Endodermal cell (in vitro differentiated cells): Measurements from ENCODE around the gene SYNE3. TPM values are rescaled to one million over a fixed set of nuclear protein-coding genes. Genes with fewer than 3 reads are reported as not detected.

Experiments used
- DNase-seq: peaks from one replicate; pipeline ENCODE4 v3.0.0-alpha.2; 2017
- H3K27ac ChIP-seq: 2 replicates; pipeline ENCODE4 v1.5.1; 2013; ENCODE audit warnings: mild to moderate bottlenecking, low read depth, low read length, moderate library complexity
- H3K27me3 ChIP-seq: 2 replicates; pipeline ENCODE4 v1.6.1; 2013; ENCODE audit warnings: mild to moderate bottlenecking, low read length, moderate library complexity; ENCODE audit not compliant: insufficient read depth, control insufficient read depth, poor library complexity, severe bottlenecking
- H3K36me3 ChIP-seq: 2 replicates; pipeline ENCODE4 v1.7.0; 2013; ENCODE audit warnings: mild to moderate bottlenecking, low read length, moderate library complexity; ENCODE audit not compliant: control insufficient read depth, insufficient read depth
- H3K4me1 ChIP-seq: one replicate; pipeline ENCODE4 v1.7.0; 2013; ENCODE audit warnings: low read length; ENCODE audit not compliant: control insufficient read depth, insufficient read depth
- H3K4me3 ChIP-seq: 2 replicates; pipeline ENCODE4 v1.5.1; 2013; ENCODE audit warnings: mild to moderate bottlenecking, low read length, moderate library complexity
- H3K9ac ChIP-seq: 2 replicates; pipeline ENCODE4 v1.6.1; 2013; ENCODE audit warnings: mild to moderate bottlenecking, low read length, moderate library complexity; ENCODE audit not compliant: poor library complexity, severe bottlenecking; ENCODE audit errors: extremely low read depth
- H3K9me3 ChIP-seq: 2 replicates; pipeline ENCODE4 v1.6.1; 2013; ENCODE audit warnings: mild to moderate bottlenecking, low read length, moderate library complexity; ENCODE audit not compliant: control insufficient read depth
- H3K27ac Mint-ChIP-seq: 2 replicates; pipeline ENCODE4 v1.8.0; 2020; ENCODE audit warnings: mixed read lengths
- H3K27me3 Mint-ChIP-seq: 2 replicates; pipeline ENCODE4 v1.8.0; 2021; ENCODE audit warnings: mild to moderate bottlenecking, mixed read lengths; ENCODE audit not compliant: insufficient read depth
- H3K36me3 Mint-ChIP-seq: 2 replicates; pipeline ENCODE4 v1.8.0; 2020; ENCODE audit warnings: low read depth, mixed read lengths
- H3K4me1 Mint-ChIP-seq: 2 replicates; pipeline ENCODE4 v1.8.0; 2020; ENCODE audit warnings: mixed read lengths
- H3K4me3 Mint-ChIP-seq: 2 replicates; pipeline ENCODE4 v1.8.0; 2020; ENCODE audit warnings: mild to moderate bottlenecking, moderate library complexity, mixed read lengths
- H3K9me3 Mint-ChIP-seq: 2 replicates; pipeline ENCODE4 v1.8.0; 2020; ENCODE audit warnings: mild to moderate bottlenecking, mixed read lengths
- CTCF ChIP-seq: fragments of 200-600 bp; sonication (generic); conservative IDR thresholded peaks from 2 replicates; pipeline ENCODE4 v1.5.0; 2021; ENCODE audit warnings: antibody characterized with exemption, mild to moderate bottlenecking
- WGBS, 2 experiments: methylation state at CpG; one replicate each; pipeline versions ENCODE4 v1.1.5 to v1.1.7; 2013; ENCODE audit warnings: missing lambda C conversion rate in 2 of 2, mixed read lengths in 1 of 2; ENCODE audit not compliant: insufficient coverage in 1 of 2, insufficient read length in 1 of 2; 5-methylcytosine and 5-hydroxymethylcytosine counted together
- total RNA-seq, 2 donors: library from RNA; stranded (reverse); fragmentation: NEBNext Ultra II Directional in 1 of 2; extraction: Animal tissue kit (Norgen Biotek cat#: 25700) in 1 of 2; gene quantifications; 2 replicates in 1 of 2; 3 replicates in 1 of 2; pipeline ENCODE4 v1.2.1, GENCODE V29; 2021

The SYNE3 gene
- total RNA-seq, 2 donors from 2014 or later, result 1.0 to 5.2 TPM

DNA sequence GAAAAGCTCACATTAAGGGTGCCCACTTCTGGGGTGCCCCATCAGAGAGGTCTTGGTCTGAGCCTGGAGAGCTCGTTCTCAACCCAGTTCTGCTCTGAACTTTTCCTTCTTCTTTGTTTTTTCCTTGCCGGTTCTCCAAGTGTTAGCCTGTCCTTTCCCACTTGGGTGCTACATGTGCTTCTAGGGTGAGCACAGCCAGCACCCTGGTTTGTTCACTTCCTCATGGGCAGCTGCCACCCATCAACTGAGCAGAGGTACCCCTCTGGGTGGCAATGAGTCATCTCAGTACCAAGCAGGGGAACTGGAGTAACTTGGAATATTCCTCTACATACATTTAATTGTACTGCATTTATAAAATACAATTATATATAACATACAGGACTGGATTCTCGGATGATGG, 3.9 kb upstream of the SYNE3 start:
- H3K36me3 ChIP-seq, result no peaks in the 10 kb centered on the region
- H3K4me1 ChIP-seq, result peaks cover 29% of the 10 kb centered on the region
- H3K27me3 Mint-ChIP-seq, result peaks cover 32% of the 10 kb centered on the region
- no peak overlapping the region for H3K27ac ChIP-seq
- H3K9ac ChIP-seq, result no peak overlapping the region
- no peak for TF ChIP-seq CTCF
- H3K27ac Mint-ChIP-seq, result no peak overlapping the region
- peaks cover 3% of the 10 kb centered on the region for H3K27me3 ChIP-seq
- H3K9me3 Mint-ChIP-seq, result no peaks in the 10 kb centered on the region
- WGBS, 2 experiments, result 85 to 88% methylated on average over 2 of the region's 3 CpGs
- H3K4me1 Mint-ChIP-seq, result peaks cover 28% of the 10 kb centered on the region
- H3K4me3 ChIP-seq, result no peak overlapping the region
- H3K4me3 Mint-ChIP-seq, result no peak overlapping the region
- H3K36me3 Mint-ChIP-seq, result no peaks in the 10 kb centered on the region
- DNase-seq, result no peak
- no peaks in the 10 kb centered on the region for H3K9me3 ChIP-seq

DNA sequence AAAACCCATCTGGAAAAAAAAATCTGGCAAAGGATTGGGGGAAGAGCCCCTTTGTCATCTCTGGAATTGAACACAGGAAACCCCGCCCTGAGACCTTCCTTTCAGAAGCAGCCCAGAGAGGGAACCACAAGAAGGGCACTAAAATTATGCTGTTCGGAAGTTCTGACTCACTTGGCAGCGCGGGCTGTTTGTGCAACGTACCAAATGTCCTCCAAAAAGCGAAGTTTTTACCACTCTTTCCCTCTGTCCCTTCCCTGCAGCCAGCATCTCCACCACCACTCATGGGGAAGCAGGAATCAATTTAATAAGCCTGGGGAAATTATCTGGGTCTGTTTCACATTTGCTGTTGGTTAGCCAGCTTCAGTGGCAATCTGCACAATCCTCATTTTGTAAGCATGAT, 3.2 kb upstream of the SYNE3 start:
- Mint-ChIP-seq H3K27me3 (peaks cover 33% of the 10 kb centered on the region), H3K27ac (no peak overlapping the region), H3K4me1 (peaks cover 30% of the 10 kb centered on the region), H3K9me3 (no peaks in the 10 kb centered on the region), H3K36me3 (no peaks in the 10 kb centered on the region), H3K4me3 (no peak overlapping the region)
- TF ChIP-seq CTCF, result no peak
- 86 to 92% methylated on average over 6 of the region's 6 CpGs for WGBS, 2 experiments
- H3K36me3 ChIP-seq, result no peaks in the 10 kb centered on the region
- H3K4me1 ChIP-seq, result peaks cover 27% of the 10 kb centered on the region
- no peak overlapping the region for H3K4me3 ChIP-seq
- H3K27ac ChIP-seq, result no peak overlapping the region
- H3K27me3 ChIP-seq, result peaks cover 3% of the 10 kb centered on the region
- H3K9ac ChIP-seq, result no peak overlapping the region
- no peak for DNase-seq
- no peaks in the 10 kb centered on the region for H3K9me3 ChIP-seq

- Mint-ChIP-seq H3K27ac (no peak overlapping the region), H3K4me3 (no peak overlapping the region), H3K36me3 (no peaks in the 10 kb centered on the region), H3K4me1 (peaks cover 19% of the 10 kb centered on the region), H3K27me3 (peaks cover 33% of the 10 kb centered on the region), H3K9me3 (no peaks in the 10 kb centered on the region)
- 89 to 93% methylated on average over 4 to 8 of the region's 8 CpGs for WGBS, 2 experiments
- Histone ChIP-seq H3K4me3 (no peak overlapping the region), H3K9ac (no peak overlapping the region), H3K9me3 (no peaks in the 10 kb centered on the region), H3K27me3 (peaks cover 3% of the 10 kb centered on the region), H3K36me3 (no peaks in the 10 kb centered on the region), H3K27ac (no peak overlapping the region), H3K4me1 (peaks cover 19% of the 10 kb centered on the region)
- no peak for DNase-seq
- no peak for TF ChIP-seq CTCF
Observed at GRCh38 chr14:95518045-95518751, 1.7 kb upstream of the SYNE3 start.
